ENCODE measurements around the gene BLID. TPM values are rescaled to one million over a fixed set of nuclear protein-coding genes. Genes with fewer than 3 reads are reported as not detected.

Gene BLID
- total RNA-seq, 1 experiment from 2014 or later, result 4.1 TPM

- peak; percentile 47 for DNase-seq (ENCODE audit: unreplicated experiment)
- Mint-ChIP-seq H3K27ac (ENCODE audit: low read depth, unreplicated experiment) (no peak overlapping the region), H3K4me3 (ENCODE audit: unreplicated experiment) (no peak overlapping the region), H3K36me3 (ENCODE audit: insufficient read depth, unreplicated experiment) (peaks cover 15% of the 10 kb centered on the region), H3K9me3 (ENCODE audit: unreplicated experiment) (no peaks in the 10 kb centered on the region), H3K4me1 (ENCODE audit: insufficient read depth, unreplicated experiment) (peaks cover 37% of the 10 kb centered on the region), H3K27me3 (ENCODE audit: insufficient read depth, unreplicated experiment) (no peaks in the 10 kb centered on the region)
- ChIA-PET POLR2A (interaction anchor here (0.7 to 10.3 kb wide), 13 partner anchors 9 to 99 kb away, joined by 3 to 290 read pairs (median 12); partner anchors contain the start of gene BLID), CTCF (interaction anchor here (0.8 to 6.5 kb wide), 9 partner anchors 9 to 449 kb away, joined by 3 to 82 read pairs (median 7); partner anchors contain the start of gene BLID)
- BruUV-seq (replicated peaks), result no TSS peak
- intact Hi-C loops (cut with micrococcal nuclease), result loop anchor here (5.0 kb wide), 2 partner anchors 81 to 506 kb away; no protein-coding TSS in a partner anchor
- TF ChIP-seq, protein P1, sequence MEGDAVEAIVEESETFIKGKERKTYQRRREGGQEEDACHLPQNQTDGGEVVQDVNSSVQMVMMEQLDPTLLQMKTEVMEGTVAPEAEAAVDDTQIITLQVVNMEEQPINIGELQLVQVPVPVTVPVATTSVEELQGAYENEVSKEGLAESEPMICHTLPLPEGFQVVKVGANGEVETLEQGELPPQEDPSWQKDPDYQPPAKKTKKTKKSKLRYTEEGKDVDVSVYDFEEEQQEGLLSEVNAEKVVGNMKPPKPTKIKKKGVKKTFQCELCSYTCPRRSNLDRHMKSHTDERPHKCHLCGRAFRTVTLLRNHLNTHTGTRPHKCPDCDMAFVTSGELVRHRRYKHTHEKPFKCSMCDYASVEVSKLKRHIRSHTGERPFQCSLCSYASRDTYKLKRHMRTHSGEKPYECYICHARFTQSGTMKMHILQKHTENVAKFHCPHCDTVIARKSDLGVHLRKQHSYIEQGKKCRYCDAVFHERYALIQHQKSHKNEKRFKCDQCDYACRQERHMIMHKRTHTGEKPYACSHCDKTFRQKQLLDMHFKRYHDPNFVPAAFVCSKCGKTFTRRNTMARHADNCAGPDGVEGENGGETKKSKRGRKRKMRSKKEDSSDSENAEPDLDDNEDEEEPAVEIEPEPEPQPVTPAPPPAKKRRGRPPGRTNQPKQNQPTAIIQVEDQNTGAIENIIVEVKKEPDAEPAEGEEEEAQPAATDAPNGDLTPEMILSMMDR (IDR thresholded peaks at IDR 0.05; ENCODE audit: unreplicated experiment), result no peak
These were observed 12.7 kb downstream of the BLID start for GRCh38 chr11:122103321-122103720.

DNA sequence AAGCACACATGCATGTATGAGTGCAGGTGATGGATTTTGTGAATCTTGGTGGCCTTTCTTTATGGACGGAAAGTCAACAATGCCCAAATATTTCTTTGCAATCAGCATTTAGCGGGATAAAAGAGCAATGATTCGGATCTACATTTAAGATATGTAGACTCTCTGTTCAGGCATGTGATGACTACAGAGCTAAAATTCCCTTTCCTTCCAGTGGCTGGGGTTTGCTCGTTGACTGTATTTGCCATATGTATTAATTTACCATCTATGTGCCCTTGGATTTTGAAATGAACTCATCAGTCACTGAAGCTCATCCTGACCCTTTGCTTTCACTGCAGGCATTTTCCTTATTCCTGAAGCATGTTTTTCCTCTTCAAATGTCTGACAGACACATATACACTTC, 13.6 kb downstream of the BLID start:
- H3K36me3 Mint-ChIP-seq (ENCODE audit: insufficient read depth, unreplicated experiment), result peaks cover 9% of the 10 kb centered on the region
- DNase-seq (ENCODE audit: unreplicated experiment), result no peak
- H3K9me3 Mint-ChIP-seq (ENCODE audit: unreplicated experiment), result no peaks in the 10 kb centered on the region
- TF ChIP-seq, protein P1 (IDR thresholded peaks at IDR 0.05; ENCODE audit: unreplicated experiment), result no peak
- POLR2A ChIA-PET, result interaction anchor here (0.6 to 10.3 kb wide), 19 partner anchors 12 to 447 kb away, joined by 3 to 290 read pairs (median 19); partner anchors contain the start of gene BLID
- no peaks in the 10 kb centered on the region for H3K27me3 Mint-ChIP-seq (ENCODE audit: insufficient read depth, unreplicated experiment)
- no peak overlapping the region for H3K27ac Mint-ChIP-seq (ENCODE audit: low read depth, unreplicated experiment)
- intact Hi-C loops (cut with micrococcal nuclease), result loop anchor here (1.0 to 5.0 kb wide), 3 partner anchors 80 to 783 kb away; no protein-coding TSS in a partner anchor
- H3K4me1 Mint-ChIP-seq (ENCODE audit: insufficient read depth, unreplicated experiment), result peaks cover 29% of the 10 kb centered on the region
- CTCF ChIA-PET, result interaction anchor here (0.5 to 6.5 kb wide), 16 partner anchors 13 to 455 kb away, joined by 3 to 82 read pairs (median 6); partner anchors contain the start of gene BLID
- no peak overlapping the region for H3K4me3 Mint-ChIP-seq (ENCODE audit: unreplicated experiment)
- BruUV-seq (replicated peaks), result no TSS peak

GRCh38 chr11:122101625-122102291, 14.3 kb downstream of the BLID start:
- no peaks in the 10 kb centered on the region for H3K9me3 Mint-ChIP-seq (ENCODE audit: unreplicated experiment)
- peaks cover 8% of the 10 kb centered on the region for H3K36me3 Mint-ChIP-seq (ENCODE audit: insufficient read depth, unreplicated experiment)
- H3K27me3 Mint-ChIP-seq (ENCODE audit: insufficient read depth, unreplicated experiment), result no peaks in the 10 kb centered on the region
- ChIA-PET CTCF (interaction anchor here (0.6 to 6.5 kb wide), 26 partner anchors 11 to 455 kb away, joined by 3 to 82 read pairs (median 4); partner anchors contain the start of gene BLID), POLR2A (interaction anchor here (0.6 to 10.3 kb wide), 27 partner anchors 11 to 775 kb away, joined by 3 to 290 read pairs (median 11); partner anchors contain the start of gene BLID)
- TF ChIP-seq, protein P1 (IDR thresholded peaks at IDR 0.05; ENCODE audit: unreplicated experiment), result peak; percentile 41
- no peak overlapping the region for H3K27ac Mint-ChIP-seq (ENCODE audit: low read depth, unreplicated experiment)
- H3K4me3 Mint-ChIP-seq (ENCODE audit: unreplicated experiment), result no peak overlapping the region
- peaks cover 27% of the 10 kb centered on the region for H3K4me1 Mint-ChIP-seq (ENCODE audit: insufficient read depth, unreplicated experiment)
- DNase-seq (ENCODE audit: unreplicated experiment), result peak; percentile 85
- intact Hi-C loops (cut with micrococcal nuclease), result loop anchor here (1.0 to 5.0 kb wide), 5 partner anchors 55 to 782 kb away; no protein-coding TSS in a partner anchor
- no TSS peak for BruUV-seq (replicated peaks)

GRCh38 chr11:122100756-122101080, 15.3 kb downstream of the BLID start:
- BruUV-seq (replicated peaks), result TSS peak; percentile 24
- intact Hi-C loops (cut with micrococcal nuclease), result loop anchor here (1.0 to 5.0 kb wide), 7 partner anchors 55 to 503 kb away; no protein-coding TSS in a partner anchor
- POLR2A ChIA-PET, result interaction anchor here (0.6 to 10.3 kb wide), 31 partner anchors 10 to 446 kb away, joined by 3 to 290 read pairs (median 14); partner anchors contain the start of gene BLID
- no peaks in the 10 kb centered on the region for H3K27me3 Mint-ChIP-seq (ENCODE audit: insufficient read depth, unreplicated experiment)
- no peak overlapping the region for H3K4me3 Mint-ChIP-seq (ENCODE audit: unreplicated experiment)
- TF ChIP-seq, protein P1 (IDR thresholded peaks at IDR 0.05; ENCODE audit: unreplicated experiment), result no peak
- no peak overlapping the region for H3K27ac Mint-ChIP-seq (ENCODE audit: low read depth, unreplicated experiment)
- H3K4me1 Mint-ChIP-seq (ENCODE audit: insufficient read depth, unreplicated experiment), result peaks cover 22% of the 10 kb centered on the region
- no peaks in the 10 kb centered on the region for H3K9me3 Mint-ChIP-seq (ENCODE audit: unreplicated experiment)
- peaks cover 5% of the 10 kb centered on the region for H3K36me3 Mint-ChIP-seq (ENCODE audit: insufficient read depth, unreplicated experiment)
- DNase-seq (ENCODE audit: unreplicated experiment), result peak; percentile 57
- CTCF ChIA-PET, result interaction anchor here (0.7 to 6.5 kb wide), 18 partner anchors 11 to 446 kb away, joined by 3 to 82 read pairs (median 8); partner anchors contain the start of gene BLID
